HepG2 (cell line): ENCODE data around the gene TRUB1. TPM values are rescaled to one million over a fixed set of nuclear protein-coding genes. Genes with fewer than 3 reads are reported as not detected.

Experiments
- CHD2 ChIP-seq: IDR thresholded peaks from 2 replicates; pipeline ENCODE4 v1.6.1; 2011; ENCODE audit warnings: low read depth, low read length, improper control_type of control experiment
- FIP1L1 ChIP-seq: fragments of 200-400 bp; formaldehyde crosslinking; IDR thresholded peaks from 2 replicates; pipeline ENCODE4 v1.6.1; 2018; ENCODE audit warnings: low read depth, mild to moderate bottlenecking, low read length, moderate library complexity, borderline replicate concordance; ENCODE audit not compliant: insufficient read depth
- FOXP1 ChIP-seq, 2 experiments: fragments of 450-650 bp in 1 of 2; IDR thresholded peaks; 2 replicates each; pipeline ENCODE4 v1.6.1; 2017 to 2018; ENCODE audit warnings: antibody characterized with exemption in 1 of 2
- HNRNPUL1 ChIP-seq: fragments of 200-400 bp; formaldehyde crosslinking; IDR thresholded peaks from 2 replicates; pipeline ENCODE4 v1.6.1; 2017; ENCODE audit warnings: low read depth, mild to moderate bottlenecking, low read length, moderate library complexity
- MXD4 ChIP-seq: IDR thresholded peaks from 2 replicates; pipeline ENCODE4 v1.6.1; 2016; ENCODE audit warnings: mild to moderate bottlenecking, missing biosample characterization, missing genetic modification reagents
- NONO ChIP-seq, 2 experiments: fragments of 450-650 bp in 1 of 2; sonication (generic) in 1 of 2; formaldehyde crosslinking in 1 of 2; IDR thresholded peaks in 1 of 2; conservative IDR thresholded peaks in 1 of 2; 2 replicates each; pipeline versions ENCODE4 v1.6.1 to v1.8.0; 2017 to 2022; ENCODE audit warnings: mild to moderate bottlenecking in 1 of 2, missing genetic modification reagents in 1 of 2, moderate library complexity in 1 of 2
- SMAD1 ChIP-seq: sonication (generic); formaldehyde crosslinking; IDR thresholded peaks from 2 replicates; pipeline ENCODE4 v1.4.0; 2020; ENCODE audit warnings: missing genetic modification reagents, low read depth, mild to moderate bottlenecking, borderline replicate concordance
- ZNF569 ChIP-seq: sonication (generic); formaldehyde crosslinking; IDR thresholded peaks from 2 replicates; pipeline ENCODE4 v1.5.0; 2020; ENCODE audit warnings: mild to moderate bottlenecking, missing genetic modification reagents, moderate library complexity, borderline replicate concordance
- ZNF678 ChIP-seq: sonication (generic); formaldehyde crosslinking; IDR thresholded peaks from 2 replicates; pipeline ENCODE4 v1.4.0; 2020; ENCODE audit warnings: mild to moderate bottlenecking, missing genetic modification reagents
- polyA plus RNA-seq, 8 experiments: library from polyadenylated mRNA; depleted of rRNA in 3 of 8; stranded (reverse) in 7 of 8; unstranded in 1 of 8; fragments of >200 nt; fragmentation: Illumina TruSeq in 4 of 8; extraction: Trizol in 4 of 8; gene quantifications; 2 replicates each; pipeline versions ENCODE4 v1.2.1 to v1.2.3, GENCODE V29; 2011 to 2016; ENCODE audit warnings: low read depth in 4 of 8, missing spikeins in 1 of 8, mixed read lengths in 1 of 8; ENCODE audit not compliant: insufficient read depth in 1 of 8
- total RNA-seq, 5 experiments: library from RNA; depleted of rRNA; stranded (reverse); fragments of >200 nt; fragmentation: Illumina TruSeq; extraction: Trizol; gene quantifications; 2 replicates each; pipeline ENCODE4 v1.2.3, GENCODE V29; 2016; ENCODE audit warnings: low read depth in 1 of 5
- TF ChIP-seq, protein P1 (sequence below): sonication (generic); formaldehyde crosslinking; IDR thresholded peaks from 2 replicates; pipeline ENCODE4 v1.5.1; 2020; ENCODE audit warnings: missing genetic modification reagents, mild to moderate bottlenecking, borderline replicate concordance
- TF ChIP-seq, protein P2 (sequence below): IDR thresholded peaks from 2 replicates; pipeline ENCODE4 v1.4.0; 2020; ENCODE audit warnings: mild to moderate bottlenecking, missing genetic modification reagents
- TF ChIP-seq, protein P3 (sequence below): sonication (generic); formaldehyde crosslinking; IDR thresholded peaks from 2 replicates; pipeline ENCODE4 v1.8.1; 2023; ENCODE audit warnings: missing genetic modification reagents, inconsistent platforms, borderline replicate concordance
- TF ChIP-seq, protein P4 (sequence below): sonication (generic); formaldehyde crosslinking; IDR thresholded peaks from 2 replicates; pipeline ENCODE4 v1.8.0; 2023; ENCODE audit warnings: mild to moderate bottlenecking, missing genetic modification reagents
- TF ChIP-seq, protein P5 (sequence below): sonication (generic); formaldehyde crosslinking; IDR thresholded peaks from 2 replicates; pipeline ENCODE4 v1.4.0; 2020; ENCODE audit warnings: missing genetic modification reagents, borderline replicate concordance

The TRUB1 gene
- total and polyA plus RNA-seq, 2 of the 13 experiments (the other 11 are each of a cell fraction or from before 2014, with no cell fraction given): 10.6 to 38.9 TPM

DNA sequence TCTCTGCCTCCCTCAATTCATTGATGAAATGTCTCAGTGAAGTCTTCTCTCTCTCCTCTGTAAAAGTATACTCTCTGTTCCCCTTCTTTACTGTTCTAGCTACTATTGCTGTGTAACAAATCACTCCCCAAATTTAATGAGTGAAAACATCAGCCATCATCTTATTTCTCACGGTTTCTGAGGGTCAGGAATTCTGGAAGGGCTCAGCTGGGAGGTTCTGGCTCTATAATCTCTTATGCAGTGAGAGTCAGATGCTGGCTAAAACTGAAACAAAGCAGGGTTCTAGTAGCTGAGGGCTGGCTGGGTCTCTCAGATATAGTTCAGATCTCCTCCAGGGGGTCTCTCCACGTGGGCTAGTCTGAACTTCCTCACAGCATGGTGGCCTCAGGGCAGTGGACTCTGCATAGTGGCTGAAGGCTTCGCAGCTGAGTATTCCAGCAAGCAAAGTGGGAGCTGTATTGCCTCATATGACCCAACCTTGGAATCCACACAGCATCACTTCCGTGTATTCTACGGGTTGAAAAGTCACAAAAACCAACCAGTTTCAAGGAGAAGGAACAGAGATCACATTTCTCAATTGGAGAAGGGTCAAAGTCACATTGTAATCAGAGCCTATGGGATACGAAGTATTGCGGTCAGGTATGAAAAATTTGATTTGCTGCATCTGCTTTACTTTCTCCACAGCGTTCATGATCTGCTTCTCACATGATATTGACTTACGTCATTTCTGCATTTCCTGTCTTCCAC, 80.4 kb downstream of the TRUB1 start (continued):
- TF ChIP-seq CHD2 (no peak), ZNF569 (CRISPR knock-in tag) (no peak), HNRNPUL1 (no peak), NONO (IDR thresholded peaks at IDR 0.05) (no peak), NONO (CRISPR knock-in tag; conservative IDR thresholded peaks at IDR 0.05) (no peak), MXD4 (no peak), SMAD1 (CRISPR knock-in tag) (no peak), ZNF678 (no peak), FOXP1 (IDR thresholded peaks at IDR 0.05) (no peak), FOXP1 (CRISPR knock-in tag; IDR thresholded peaks at IDR 0.05) (no peak), FIP1L1 (no peak)
- TF ChIP-seq, protein P1, sequence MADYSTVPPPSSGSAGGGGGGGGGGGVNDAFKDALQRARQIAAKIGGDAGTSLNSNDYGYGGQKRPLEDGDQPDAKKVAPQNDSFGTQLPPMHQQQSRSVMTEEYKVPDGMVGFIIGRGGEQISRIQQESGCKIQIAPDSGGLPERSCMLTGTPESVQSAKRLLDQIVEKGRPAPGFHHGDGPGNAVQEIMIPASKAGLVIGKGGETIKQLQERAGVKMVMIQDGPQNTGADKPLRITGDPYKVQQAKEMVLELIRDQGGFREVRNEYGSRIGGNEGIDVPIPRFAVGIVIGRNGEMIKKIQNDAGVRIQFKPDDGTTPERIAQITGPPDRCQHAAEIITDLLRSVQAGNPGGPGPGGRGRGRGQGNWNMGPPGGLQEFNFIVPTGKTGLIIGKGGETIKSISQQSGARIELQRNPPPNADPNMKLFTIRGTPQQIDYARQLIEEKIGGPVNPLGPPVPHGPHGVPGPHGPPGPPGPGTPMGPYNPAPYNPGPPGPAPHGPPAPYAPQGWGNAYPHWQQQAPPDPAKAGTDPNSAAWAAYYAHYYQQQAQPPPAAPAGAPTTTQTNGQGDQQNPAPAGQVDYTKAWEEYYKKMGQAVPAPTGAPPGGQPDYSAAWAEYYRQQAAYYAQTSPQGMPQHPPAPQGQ (CRISPR knock-in tag): no peak
- TF ChIP-seq, protein P2, sequence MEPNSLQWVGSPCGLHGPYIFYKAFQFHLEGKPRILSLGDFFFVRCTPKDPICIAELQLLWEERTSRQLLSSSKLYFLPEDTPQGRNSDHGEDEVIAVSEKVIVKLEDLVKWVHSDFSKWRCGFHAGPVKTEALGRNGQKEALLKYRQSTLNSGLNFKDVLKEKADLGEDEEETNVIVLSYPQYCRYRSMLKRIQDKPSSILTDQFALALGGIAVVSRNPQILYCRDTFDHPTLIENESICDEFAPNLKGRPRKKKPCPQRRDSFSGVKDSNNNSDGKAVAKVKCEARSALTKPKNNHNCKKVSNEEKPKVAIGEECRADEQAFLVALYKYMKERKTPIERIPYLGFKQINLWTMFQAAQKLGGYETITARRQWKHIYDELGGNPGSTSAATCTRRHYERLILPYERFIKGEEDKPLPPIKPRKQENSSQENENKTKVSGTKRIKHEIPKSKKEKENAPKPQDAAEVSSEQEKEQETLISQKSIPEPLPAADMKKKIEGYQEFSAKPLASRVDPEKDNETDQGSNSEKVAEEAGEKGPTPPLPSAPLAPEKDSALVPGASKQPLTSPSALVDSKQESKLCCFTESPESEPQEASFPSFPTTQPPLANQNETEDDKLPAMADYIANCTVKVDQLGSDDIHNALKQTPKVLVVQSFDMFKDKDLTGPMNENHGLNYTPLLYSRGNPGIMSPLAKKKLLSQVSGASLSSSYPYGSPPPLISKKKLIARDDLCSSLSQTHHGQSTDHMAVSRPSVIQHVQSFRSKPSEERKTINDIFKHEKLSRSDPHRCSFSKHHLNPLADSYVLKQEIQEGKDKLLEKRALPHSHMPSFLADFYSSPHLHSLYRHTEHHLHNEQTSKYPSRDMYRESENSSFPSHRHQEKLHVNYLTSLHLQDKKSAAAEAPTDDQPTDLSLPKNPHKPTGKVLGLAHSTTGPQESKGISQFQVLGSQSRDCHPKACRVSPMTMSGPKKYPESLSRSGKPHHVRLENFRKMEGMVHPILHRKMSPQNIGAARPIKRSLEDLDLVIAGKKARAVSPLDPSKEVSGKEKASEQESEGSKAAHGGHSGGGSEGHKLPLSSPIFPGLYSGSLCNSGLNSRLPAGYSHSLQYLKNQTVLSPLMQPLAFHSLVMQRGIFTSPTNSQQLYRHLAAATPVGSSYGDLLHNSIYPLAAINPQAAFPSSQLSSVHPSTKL (CRISPR knock-in tag): peak; percentile 14; the same call in 1 of the 2 replicates
- TF ChIP-seq, protein P3, sequence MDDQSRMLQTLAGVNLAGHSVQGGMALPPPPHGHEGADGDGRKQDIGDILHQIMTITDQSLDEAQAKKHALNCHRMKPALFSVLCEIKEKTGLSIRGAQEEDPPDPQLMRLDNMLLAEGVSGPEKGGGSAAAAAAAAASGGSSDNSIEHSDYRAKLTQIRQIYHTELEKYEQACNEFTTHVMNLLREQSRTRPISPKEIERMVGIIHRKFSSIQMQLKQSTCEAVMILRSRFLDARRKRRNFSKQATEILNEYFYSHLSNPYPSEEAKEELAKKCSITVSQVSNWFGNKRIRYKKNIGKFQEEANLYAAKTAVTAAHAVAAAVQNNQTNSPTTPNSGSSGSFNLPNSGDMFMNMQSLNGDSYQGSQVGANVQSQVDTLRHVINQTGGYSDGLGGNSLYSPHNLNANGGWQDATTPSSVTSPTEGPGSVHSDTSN (CRISPR knock-in tag): no peak
- TF ChIP-seq, protein P4, sequence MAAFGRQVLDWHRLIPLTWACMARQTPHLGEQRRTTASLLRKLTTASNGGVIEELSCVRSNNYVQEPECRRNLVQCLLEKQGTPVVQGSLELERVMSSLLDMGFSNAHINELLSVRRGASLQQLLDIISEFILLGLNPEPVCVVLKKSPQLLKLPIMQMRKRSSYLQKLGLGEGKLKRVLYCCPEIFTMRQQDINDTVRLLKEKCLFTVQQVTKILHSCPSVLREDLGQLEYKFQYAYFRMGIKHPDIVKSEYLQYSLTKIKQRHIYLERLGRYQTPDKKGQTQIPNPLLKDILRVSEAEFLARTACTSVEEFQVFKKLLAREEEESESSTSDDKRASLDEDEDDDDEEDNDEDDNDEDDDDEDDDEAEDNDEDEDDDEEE (CRISPR knock-in tag): no peak
- TF ChIP-seq, protein P5, sequence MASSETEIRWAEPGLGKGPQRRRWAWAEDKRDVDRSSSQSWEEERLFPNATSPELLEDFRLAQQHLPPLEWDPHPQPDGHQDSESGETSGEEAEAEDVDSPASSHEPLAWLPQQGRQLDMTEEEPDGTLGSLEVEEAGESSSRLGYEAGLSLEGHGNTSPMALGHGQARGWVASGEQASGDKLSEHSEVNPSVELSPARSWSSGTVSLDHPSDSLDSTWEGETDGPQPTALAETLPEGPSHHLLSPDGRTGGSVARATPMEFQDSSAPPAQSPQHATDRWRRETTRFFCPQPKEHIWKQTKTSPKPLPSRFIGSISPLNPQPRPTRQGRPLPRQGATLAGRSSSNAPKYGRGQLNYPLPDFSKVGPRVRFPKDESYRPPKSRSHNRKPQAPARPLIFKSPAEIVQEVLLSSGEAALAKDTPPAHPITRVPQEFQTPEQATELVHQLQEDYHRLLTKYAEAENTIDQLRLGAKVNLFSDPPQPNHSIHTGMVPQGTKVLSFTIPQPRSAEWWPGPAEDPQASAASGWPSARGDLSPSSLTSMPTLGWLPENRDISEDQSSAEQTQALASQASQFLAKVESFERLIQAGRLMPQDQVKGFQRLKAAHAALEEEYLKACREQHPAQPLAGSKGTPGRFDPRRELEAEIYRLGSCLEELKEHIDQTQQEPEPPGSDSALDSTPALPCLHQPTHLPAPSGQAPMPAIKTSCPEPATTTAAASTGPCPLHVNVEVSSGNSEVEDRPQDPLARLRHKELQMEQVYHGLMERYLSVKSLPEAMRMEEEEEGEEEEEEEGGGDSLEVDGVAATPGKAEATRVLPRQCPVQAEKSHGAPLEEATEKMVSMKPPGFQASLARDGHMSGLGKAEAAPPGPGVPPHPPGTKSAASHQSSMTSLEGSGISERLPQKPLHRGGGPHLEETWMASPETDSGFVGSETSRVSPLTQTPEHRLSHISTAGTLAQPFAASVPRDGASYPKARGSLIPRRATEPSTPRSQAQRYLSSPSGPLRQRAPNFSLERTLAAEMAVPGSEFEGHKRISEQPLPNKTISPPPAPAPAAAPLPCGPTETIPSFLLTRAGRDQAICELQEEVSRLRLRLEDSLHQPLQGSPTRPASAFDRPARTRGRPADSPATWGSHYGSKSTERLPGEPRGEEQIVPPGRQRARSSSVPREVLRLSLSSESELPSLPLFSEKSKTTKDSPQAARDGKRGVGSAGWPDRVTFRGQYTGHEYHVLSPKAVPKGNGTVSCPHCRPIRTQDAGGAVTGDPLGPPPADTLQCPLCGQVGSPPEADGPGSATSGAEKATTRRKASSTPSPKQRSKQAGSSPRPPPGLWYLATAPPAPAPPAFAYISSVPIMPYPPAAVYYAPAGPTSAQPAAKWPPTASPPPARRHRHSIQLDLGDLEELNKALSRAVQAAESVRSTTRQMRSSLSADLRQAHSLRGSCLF (CRISPR knock-in tag): no peak
